SU-DHL-6 (cell line): Measurements from ENCODE around the gene GRIK4.

ENCODE experiments used
- H2AFZ ChIP-seq: fragments of 200-600 bp; sonication (generic); 2 replicates; pipeline ENCODE4 v1.6.1; 2014; ENCODE audit warnings: low read depth, mild to moderate bottlenecking, moderate library complexity, mixed read lengths, antibody characterized with exemption, low read length; ENCODE audit not compliant: severe bottlenecking
- H3F3A ChIP-seq: fragments of 200-600 bp; shearing (Covaris generic); 2 replicates; pipeline ENCODE4 v1.6.0; 2016; ENCODE audit warnings: antibody characterized with exemption, mild to moderate bottlenecking; ENCODE audit not compliant: insufficient read depth
- H3K27ac ChIP-seq: fragments of 200-600 bp; sonication (generic); 2 replicates; pipeline ENCODE4 v1.5.1; 2016; ENCODE audit warnings: low read depth, mild to moderate bottlenecking, low read length, moderate library complexity, mixed read lengths
- H3K27me3 ChIP-seq: fragments of 200-600 bp; sonication (generic), shearing (Covaris generic); 2 replicates; pipeline ENCODE4 v1.6.0; 2014; ENCODE audit warnings: mild to moderate bottlenecking, low read length
- H3K36me3 ChIP-seq: fragments of 200-600 bp; sonication (generic); 2 replicates; pipeline ENCODE4 v1.6.1; 2014; ENCODE audit warnings: mild to moderate bottlenecking, low read length, mixed read lengths
- H3K4me2 ChIP-seq: fragments of 300-600, 200-600 bp; shearing (Covaris generic), sonication (generic); 2 replicates; pipeline ENCODE4 v1.6.0; 2014; ENCODE audit warnings: low read length, low read depth, mild to moderate bottlenecking; ENCODE audit not compliant: poor library complexity, severe bottlenecking
- H3K4me3 ChIP-seq: fragments of 200-600 bp; sonication (generic); 2 replicates; pipeline ENCODE4 v1.5.1; 2014; ENCODE audit warnings: antibody characterized with exemption, low read length, mild to moderate bottlenecking, mixed read lengths; ENCODE audit not compliant: insufficient read depth, poor library complexity, severe bottlenecking
- H3K79me2 ChIP-seq: fragments of 200-600 bp; sonication (generic); 2 replicates; pipeline ENCODE4 v1.6.1; 2014; ENCODE audit warnings: mild to moderate bottlenecking, low read length, moderate library complexity; ENCODE audit not compliant: insufficient read depth
- H3K9ac ChIP-seq: fragments of 200-600 bp; sonication (generic); 2 replicates; pipeline ENCODE4 v1.7.0; 2014; ENCODE audit warnings: mild to moderate bottlenecking, low read length
- H3K9me2 ChIP-seq: fragments of 200-600 bp; sonication (generic); replicated peaks from 2 replicates; pipeline ENCODE4 v1.6.1; 2014; ENCODE audit warnings: low read length; ENCODE audit not compliant: insufficient read depth
- H3K9me3 ChIP-seq: fragments of 200-600 bp; sonication (generic); 2 replicates; pipeline ENCODE4 v1.6.1; 2014; ENCODE audit warnings: low read length, mixed read lengths; ENCODE audit not compliant: insufficient read depth
- H4K20me1 ChIP-seq: fragments of 200-600 bp; sonication (generic); 2 replicates; pipeline ENCODE4 v1.6.1; 2014; ENCODE audit warnings: low read depth, mild to moderate bottlenecking, antibody characterized with exemption, low read length, moderate library complexity, mixed read lengths
- EZH2phosphoT487 ChIP-seq: fragments of 200-600 bp; sonication (generic), shearing (Covaris generic); conservative IDR thresholded peaks from 2 replicates; pipeline ENCODE4 v1.6.1; 2018; ENCODE audit warnings: mild to moderate bottlenecking, antibody characterized with exemption, low read length, moderate library complexity, mixed read lengths
- TF ChIP-seq, protein P1 (sequence below): fragments of 200-600 bp; sonication (generic); IDR thresholded peaks from one replicate; pipeline ENCODE4 v1.5.1; 2017; ENCODE audit warnings: antibody characterized with exemption, mild to moderate bottlenecking, low read length, moderate library complexity; ENCODE audit not compliant: insufficient read depth, poor library complexity, severe bottlenecking

The GRIK4 gene

GRCh38 chr11:120707098-120707497 is 195.6 kb downstream of the GRIK4 start:
- Histone ChIP-seq H3K4me2 (no peak overlapping the region), H3K27me3 (no peaks in the 10 kb centered on the region), H4K20me1 (no peaks in the 10 kb centered on the region), H2AFZ (no peak overlapping the region), H3K9me2 (no peaks in the 10 kb centered on the region), H3F3A (no peaks in the 10 kb centered on the region), H3K4me3 (no peak overlapping the region), H3K36me3 (no peaks in the 10 kb centered on the region), H3K27ac (no peak overlapping the region), H3K79me2 (no peaks in the 10 kb centered on the region), H3K9ac (no peak overlapping the region), H3K9me3 (no peaks in the 10 kb centered on the region)
- no peak for TF ChIP-seq EZH2phosphoT487
- TF ChIP-seq, protein P1, sequence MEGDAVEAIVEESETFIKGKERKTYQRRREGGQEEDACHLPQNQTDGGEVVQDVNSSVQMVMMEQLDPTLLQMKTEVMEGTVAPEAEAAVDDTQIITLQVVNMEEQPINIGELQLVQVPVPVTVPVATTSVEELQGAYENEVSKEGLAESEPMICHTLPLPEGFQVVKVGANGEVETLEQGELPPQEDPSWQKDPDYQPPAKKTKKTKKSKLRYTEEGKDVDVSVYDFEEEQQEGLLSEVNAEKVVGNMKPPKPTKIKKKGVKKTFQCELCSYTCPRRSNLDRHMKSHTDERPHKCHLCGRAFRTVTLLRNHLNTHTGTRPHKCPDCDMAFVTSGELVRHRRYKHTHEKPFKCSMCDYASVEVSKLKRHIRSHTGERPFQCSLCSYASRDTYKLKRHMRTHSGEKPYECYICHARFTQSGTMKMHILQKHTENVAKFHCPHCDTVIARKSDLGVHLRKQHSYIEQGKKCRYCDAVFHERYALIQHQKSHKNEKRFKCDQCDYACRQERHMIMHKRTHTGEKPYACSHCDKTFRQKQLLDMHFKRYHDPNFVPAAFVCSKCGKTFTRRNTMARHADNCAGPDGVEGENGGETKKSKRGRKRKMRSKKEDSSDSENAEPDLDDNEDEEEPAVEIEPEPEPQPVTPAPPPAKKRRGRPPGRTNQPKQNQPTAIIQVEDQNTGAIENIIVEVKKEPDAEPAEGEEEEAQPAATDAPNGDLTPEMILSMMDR = no peak

- Histone ChIP-seq H3K27ac (no peak overlapping the region), H4K20me1 (no peaks in the 10 kb centered on the region), H3K9ac (no peak overlapping the region), H3K9me3 (no peaks in the 10 kb centered on the region), H3K9me2 (no peaks in the 10 kb centered on the region), H3F3A (no peaks in the 10 kb centered on the region), H3K4me3 (no peak overlapping the region), H3K36me3 (no peaks in the 10 kb centered on the region), H3K27me3 (no peaks in the 10 kb centered on the region), H2AFZ (no peak overlapping the region), H3K79me2 (no peaks in the 10 kb centered on the region), H3K4me2 (no peak overlapping the region)
- no peak for TF ChIP-seq EZH2phosphoT487
- TF ChIP-seq, protein P1 = no peak
These were observed 196.1 kb downstream of the GRIK4 start for GRCh38 chr11:120707663-120708062.

DNA sequence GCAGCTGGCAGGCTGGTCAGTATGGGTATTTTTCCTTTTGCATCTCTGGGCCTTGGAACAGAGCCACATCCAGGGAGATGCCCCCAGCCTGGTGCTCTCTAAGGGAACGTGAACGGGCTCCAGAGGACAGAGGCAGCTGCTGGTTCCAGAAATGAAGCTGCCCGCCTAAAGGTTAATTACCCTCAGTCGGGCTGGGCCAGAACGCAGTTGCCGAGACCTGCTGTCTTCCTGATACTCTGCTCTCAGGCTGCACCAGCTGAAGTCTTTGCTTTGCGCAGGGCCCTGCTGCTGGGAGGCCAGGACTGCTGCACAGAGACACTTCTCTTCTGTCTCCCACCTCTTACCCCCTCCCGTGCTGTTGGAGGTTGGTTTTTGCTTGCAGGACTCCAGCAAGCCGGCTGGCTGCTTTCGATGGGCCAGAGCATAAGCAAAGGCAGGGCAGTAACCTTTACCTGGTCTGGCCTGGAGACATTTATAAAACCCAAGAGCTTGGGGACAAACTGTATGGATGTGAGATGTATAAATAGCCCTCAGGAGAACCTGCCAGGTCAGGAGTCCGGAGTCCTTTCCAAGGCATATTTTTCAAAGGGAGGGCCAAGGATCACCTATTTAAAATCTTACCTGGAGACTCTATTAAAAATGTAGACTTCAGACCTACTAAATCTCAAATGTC is 197.1 kb downstream of the GRIK4 start:
- no peaks in the 10 kb centered on the region for H4K20me1 ChIP-seq
- H2AFZ ChIP-seq = no peak overlapping the region
- no peak overlapping the region for H3K27ac ChIP-seq
- H3F3A ChIP-seq = no peaks in the 10 kb centered on the region
- H3K36me3 ChIP-seq = no peaks in the 10 kb centered on the region
- H3K9ac ChIP-seq = no peak overlapping the region
- no peak overlapping the region for H3K4me2 ChIP-seq
- TF ChIP-seq EZH2phosphoT487 = no peak
- TF ChIP-seq, protein P1 = no peak
- no peaks in the 10 kb centered on the region for H3K27me3 ChIP-seq
- no peaks in the 10 kb centered on the region for H3K9me2 ChIP-seq
- no peaks in the 10 kb centered on the region for H3K9me3 ChIP-seq
- H3K79me2 ChIP-seq = no peaks in the 10 kb centered on the region
- H3K4me3 ChIP-seq = no peak overlapping the region

DNA sequence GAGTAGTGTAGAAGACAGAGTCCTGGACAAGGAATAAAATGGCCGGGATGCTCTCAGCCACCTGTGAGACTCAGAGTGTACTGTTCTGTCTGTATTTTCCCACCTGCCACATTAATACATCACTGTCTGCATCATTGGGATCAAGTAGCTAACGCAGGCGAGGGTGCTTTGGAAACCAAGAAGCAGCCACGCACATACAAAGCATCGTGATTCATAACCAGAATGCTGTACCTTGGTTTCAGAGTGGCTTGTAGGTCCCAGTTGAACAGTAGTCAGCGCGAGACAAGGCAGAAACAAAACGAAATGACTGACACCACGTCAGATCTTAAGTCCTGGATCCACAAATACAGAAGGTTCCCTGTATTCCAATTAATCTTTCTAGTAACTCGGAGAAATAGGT is 198.3 kb downstream of the GRIK4 start:
- no peaks in the 10 kb centered on the region for H3K79me2 ChIP-seq
- no peaks in the 10 kb centered on the region for H3K27me3 ChIP-seq
- no peaks in the 10 kb centered on the region for H3K9me2 ChIP-seq
- no peak overlapping the region for H3K27ac ChIP-seq
- H3K4me3 ChIP-seq = no peak overlapping the region
- no peaks in the 10 kb centered on the region for H4K20me1 ChIP-seq
- no peak overlapping the region for H2AFZ ChIP-seq
- H3F3A ChIP-seq = no peaks in the 10 kb centered on the region
- TF ChIP-seq EZH2phosphoT487 = no peak
- TF ChIP-seq, protein P1 = no peak
- no peak overlapping the region for H3K9ac ChIP-seq
- H3K4me2 ChIP-seq = no peak overlapping the region
- no peaks in the 10 kb centered on the region for H3K36me3 ChIP-seq
- no peaks in the 10 kb centered on the region for H3K9me3 ChIP-seq
